ENCODE data around the gene ZCCHC7. TPM values are rescaled to one million over a fixed set of nuclear protein-coding genes. Genes with fewer than 3 reads are reported as not detected.

Gene ZCCHC7
- total RNA-seq, 4 donors from 2014 or later, result 12.1 to 19.1 (median 15.6) TPM

DNA sequence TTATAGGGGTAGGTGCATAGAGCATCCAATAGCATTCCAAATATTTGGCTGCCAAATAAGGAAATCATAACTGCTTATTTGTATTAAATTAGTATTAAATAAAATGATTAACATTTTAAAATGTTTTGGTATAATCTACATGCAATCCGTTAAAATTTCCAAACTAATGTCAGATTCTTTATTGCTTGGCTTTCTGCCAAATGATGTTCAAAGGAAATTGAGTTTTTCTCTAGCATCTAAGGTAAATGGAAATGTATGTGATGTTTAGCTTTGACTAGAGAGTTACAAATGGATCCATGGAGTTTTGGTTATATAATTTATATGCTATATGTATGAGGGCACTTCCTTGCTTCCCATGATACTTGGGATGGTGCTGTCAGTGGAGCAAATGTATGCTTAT lies 121.7 kb downstream of the ZCCHC7 start:
- DNase-seq (ENCODE audit: extremely low spot score), result no peak
- Histone ChIP-seq H3K36me3 (no peaks in the 10 kb centered on the region), H3K9me3 (no peaks in the 10 kb centered on the region), H3K27ac (replicated peaks in 1 of 4) (no peak overlapping the region), H3K27me3 (no peaks in the 10 kb centered on the region), H3K4me3 (no peak overlapping the region), H3K4me1 (no peaks in the 10 kb centered on the region)
- TF ChIP-seq, protein P1, sequence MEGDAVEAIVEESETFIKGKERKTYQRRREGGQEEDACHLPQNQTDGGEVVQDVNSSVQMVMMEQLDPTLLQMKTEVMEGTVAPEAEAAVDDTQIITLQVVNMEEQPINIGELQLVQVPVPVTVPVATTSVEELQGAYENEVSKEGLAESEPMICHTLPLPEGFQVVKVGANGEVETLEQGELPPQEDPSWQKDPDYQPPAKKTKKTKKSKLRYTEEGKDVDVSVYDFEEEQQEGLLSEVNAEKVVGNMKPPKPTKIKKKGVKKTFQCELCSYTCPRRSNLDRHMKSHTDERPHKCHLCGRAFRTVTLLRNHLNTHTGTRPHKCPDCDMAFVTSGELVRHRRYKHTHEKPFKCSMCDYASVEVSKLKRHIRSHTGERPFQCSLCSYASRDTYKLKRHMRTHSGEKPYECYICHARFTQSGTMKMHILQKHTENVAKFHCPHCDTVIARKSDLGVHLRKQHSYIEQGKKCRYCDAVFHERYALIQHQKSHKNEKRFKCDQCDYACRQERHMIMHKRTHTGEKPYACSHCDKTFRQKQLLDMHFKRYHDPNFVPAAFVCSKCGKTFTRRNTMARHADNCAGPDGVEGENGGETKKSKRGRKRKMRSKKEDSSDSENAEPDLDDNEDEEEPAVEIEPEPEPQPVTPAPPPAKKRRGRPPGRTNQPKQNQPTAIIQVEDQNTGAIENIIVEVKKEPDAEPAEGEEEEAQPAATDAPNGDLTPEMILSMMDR (IDR thresholded peaks at IDR 0.05), result no peak
- TF ChIP-seq POLR2AphosphoS5 (IDR thresholded peaks at IDR 0.05) (no peak), EP300 (IDR thresholded peaks at IDR 0.05) (no peak), POLR2A (IDR thresholded peaks at IDR 0.05; ENCODE audit: low read depth) (no peak)
- 95% methylated on average over 1 of the region's 1 CpG for WGBS
- intact Hi-C loops (cut with DNase I), result no loop called here

GRCh38 chr9:37243588-37244345 lies 123.4 kb downstream of the ZCCHC7 start:
- no peaks in the 10 kb centered on the region for H3K27me3 ChIP-seq
- H3K9me3 ChIP-seq, result no peaks in the 10 kb centered on the region
- H3K27ac ChIP-seq (replicated peaks in 1 of 4), result no peak overlapping the region
- H3K36me3 ChIP-seq, result no peaks in the 10 kb centered on the region
- TF ChIP-seq POLR2AphosphoS5 (IDR thresholded peaks at IDR 0.05), result no peak
- TF ChIP-seq, protein P1 (IDR thresholded peaks at IDR 0.05), result no peak
- no peak for TF ChIP-seq POLR2A (IDR thresholded peaks at IDR 0.05; ENCODE audit: low read depth)
- no peak for TF ChIP-seq EP300 (IDR thresholded peaks at IDR 0.05)
- no peak for DNase-seq (ENCODE audit: extremely low spot score)
- no peaks in the 10 kb centered on the region for H3K4me1 ChIP-seq
- intact Hi-C loops (cut with DNase I), result no loop called here
- WGBS, result 83% methylated on average over 5 of the region's 5 CpGs
- H3K4me3 ChIP-seq, result no peak overlapping the region

DNA sequence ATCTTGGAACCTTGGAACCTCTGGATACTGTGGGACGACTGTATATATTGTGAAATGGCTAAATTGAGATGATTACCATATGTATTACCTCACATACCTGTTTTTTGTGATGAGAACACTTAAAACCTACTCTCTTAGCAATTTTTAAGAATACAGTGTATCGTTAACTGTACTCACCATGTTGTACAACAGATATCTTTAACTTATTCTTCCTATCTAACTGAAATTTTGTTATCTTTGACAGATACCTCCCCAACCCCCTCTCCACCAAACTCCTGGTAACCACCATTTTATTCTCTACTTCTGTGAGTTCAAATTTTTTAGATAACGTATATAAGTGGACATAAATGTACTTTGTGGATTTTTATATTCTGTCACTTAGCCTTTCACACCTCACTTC lies 126.5 kb downstream of the ZCCHC7 start:
- Histone ChIP-seq H3K9me3 (no peaks in the 10 kb centered on the region), H3K4me1 (no peaks in the 10 kb centered on the region), H3K27me3 (no peaks in the 10 kb centered on the region), H3K4me3 (no peak overlapping the region), H3K36me3 (peaks cover 0 to 8% (median 0%) of the 10 kb centered on the region in 4 donors), H3K27ac (replicated peaks in 1 of 4) (no peak overlapping the region)
- intact Hi-C loops (cut with DNase I), result no loop called here
- no peak for DNase-seq (ENCODE audit: extremely low spot score)
- 91% methylated on average over 3 of the region's 3 CpGs for WGBS
- TF ChIP-seq POLR2A (IDR thresholded peaks at IDR 0.05; ENCODE audit: low read depth) (no peak), EP300 (IDR thresholded peaks at IDR 0.05) (no peak), POLR2AphosphoS5 (IDR thresholded peaks at IDR 0.05) (no peak)
- TF ChIP-seq, protein P1 (IDR thresholded peaks at IDR 0.05), result no peak

- intact Hi-C loops (cut with DNase I), result no loop called here
- Histone ChIP-seq H3K27ac (replicated peaks in 1 of 4) (no peak overlapping the region), H3K36me3 (peaks cover 0 to 8% (median 0%) of the 10 kb centered on the region in 4 donors), H3K4me3 (no peak overlapping the region), H3K27me3 (no peaks in the 10 kb centered on the region), H3K9me3 (no peaks in the 10 kb centered on the region), H3K4me1 (no peaks in the 10 kb centered on the region)
- DNase-seq (ENCODE audit: extremely low spot score), result no peak
- no peak for TF ChIP-seq POLR2AphosphoS5 (IDR thresholded peaks at IDR 0.05)
These were observed 128.3 kb downstream of the ZCCHC7 start for GRCh38 chr9:37248651-37249163.

DNA sequence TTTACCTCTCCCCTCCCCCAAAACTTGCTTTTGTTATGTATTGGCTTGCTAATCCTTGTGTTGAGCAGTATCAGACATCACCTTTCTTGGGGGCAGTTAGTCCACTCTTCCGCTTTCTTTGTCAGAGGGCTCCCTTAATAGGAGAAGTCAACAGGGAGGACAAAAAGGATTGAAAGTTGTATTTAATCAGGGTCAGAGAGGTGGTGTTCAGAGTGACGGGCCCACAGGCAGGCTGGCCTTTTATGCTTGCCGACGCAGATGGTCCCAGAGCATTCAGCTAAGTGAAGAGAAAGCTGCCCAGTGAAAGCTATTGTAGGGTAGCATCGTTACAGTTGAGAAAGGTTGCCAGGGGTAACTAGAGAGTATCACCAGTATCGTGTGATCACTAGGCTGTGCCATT lies 131.1 kb downstream of the ZCCHC7 start:
- H3K27me3 ChIP-seq, result no peaks in the 10 kb centered on the region
- no peak for DNase-seq (ENCODE audit: extremely low spot score)
- WGBS, result 82% methylated on average over 6 of the region's 6 CpGs

More for the DNA sequence above, 131.1 kb downstream of the ZCCHC7 start:
- peaks cover 0 to 8% (median 0%) of the 10 kb centered on the region in 4 donors for H3K36me3 ChIP-seq
- H3K4me3 ChIP-seq, result no peak overlapping the region
- no peaks in the 10 kb centered on the region for H3K9me3 ChIP-seq
- TF ChIP-seq POLR2A (IDR thresholded peaks at IDR 0.05; ENCODE audit: low read depth) (no peak), EP300 (IDR thresholded peaks at IDR 0.05) (no peak), POLR2AphosphoS5 (IDR thresholded peaks at IDR 0.05) (no peak)
- TF ChIP-seq, protein P1 (IDR thresholded peaks at IDR 0.05), result no peak
- no peaks in the 10 kb centered on the region for H3K4me1 ChIP-seq
- H3K27ac ChIP-seq (replicated peaks in 1 of 4), result no peak overlapping the region
- intact Hi-C loops (cut with DNase I), result no loop called here
